ENCODE results near the gene TUBB4B. TPM values are rescaled to one million over a fixed set of nuclear protein-coding genes. Genes with fewer than 3 reads are reported as not detected.

The TUBB4B gene
- total RNA-seq, 1 donor from 2014 or later, result 132 TPM

DNA sequence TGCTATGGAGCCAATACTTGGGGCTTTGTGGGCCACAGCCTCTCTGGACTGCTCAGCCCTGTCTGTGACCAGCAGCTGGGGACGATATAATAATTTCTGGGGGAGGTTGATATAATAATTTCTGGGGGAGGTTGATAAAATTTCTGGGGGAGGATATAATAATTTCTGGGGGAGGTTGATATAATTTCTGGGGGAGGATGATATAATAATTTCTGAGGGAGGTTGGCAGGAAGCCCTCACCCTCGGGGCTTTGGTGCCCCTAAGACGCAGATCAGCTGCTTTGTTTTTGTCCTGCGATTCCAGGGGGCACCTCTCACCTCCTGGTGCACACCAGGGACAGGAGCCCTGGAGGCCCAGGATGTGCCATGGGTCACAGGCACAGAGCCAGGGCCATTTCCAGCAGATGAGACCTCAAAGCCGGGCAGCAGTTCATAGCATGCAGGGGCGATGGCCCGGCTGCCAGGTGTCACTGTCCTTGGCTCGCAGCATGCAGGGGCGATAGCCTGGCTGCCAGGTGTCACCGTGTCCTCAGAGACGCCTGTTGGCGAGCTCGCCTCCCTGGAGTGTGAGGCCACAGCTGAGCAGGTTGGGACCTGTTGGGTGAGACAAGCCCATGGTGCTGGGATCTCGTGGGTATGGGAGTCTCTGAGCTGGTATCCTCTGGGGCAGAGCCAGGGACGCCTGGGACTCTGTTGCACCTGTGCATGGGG is 32.7 kb downstream of the TUBB4B start:
- no peaks in the 10 kb centered on the region for H3K27me3 Mint-ChIP-seq (ENCODE audit: unreplicated experiment)
- H3K4me3 Mint-ChIP-seq (ENCODE audit: unreplicated experiment), result no peak overlapping the region
- no peaks in the 10 kb centered on the region for H3K9me3 Mint-ChIP-seq (ENCODE audit: unreplicated experiment)
- H3K4me1 Mint-ChIP-seq (ENCODE audit: unreplicated experiment), result peaks cover 33% of the 10 kb centered on the region
- H3K36me3 Mint-ChIP-seq (ENCODE audit: unreplicated experiment), result peaks cover 13% of the 10 kb centered on the region
- no peak for DNase-seq (ENCODE audit: extremely low spot score, unreplicated experiment)
- no peak for TF ChIP-seq CTCF (IDR thresholded peaks at IDR 0.05)
- no peak overlapping the region for H3K27ac Mint-ChIP-seq (ENCODE audit: unreplicated experiment)

DNA sequence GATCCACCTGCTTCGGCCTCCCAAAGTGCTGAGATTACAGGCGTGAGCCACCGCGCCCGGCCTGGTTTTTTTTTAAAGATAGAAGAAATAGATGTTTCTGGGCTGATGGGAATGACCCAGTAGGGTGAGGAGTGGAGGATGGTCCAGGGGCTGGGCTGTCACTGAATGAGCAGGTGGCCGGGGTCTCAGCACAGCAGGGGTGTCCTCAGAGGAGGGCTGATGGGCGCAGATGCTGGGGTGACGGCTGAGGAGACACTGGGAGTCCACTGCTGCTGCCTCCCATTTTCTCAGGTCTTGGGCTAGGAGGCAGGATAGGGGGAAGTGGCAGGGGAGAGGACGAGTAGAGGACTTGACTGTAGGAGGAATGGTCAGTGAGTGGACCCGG is 34.1 kb downstream of the TUBB4B start:
- Mint-ChIP-seq H3K27me3 (ENCODE audit: unreplicated experiment) (no peaks in the 10 kb centered on the region), H3K9me3 (ENCODE audit: unreplicated experiment) (no peaks in the 10 kb centered on the region), H3K4me1 (ENCODE audit: unreplicated experiment) (peaks cover 26% of the 10 kb centered on the region), H3K4me3 (ENCODE audit: unreplicated experiment) (no peak overlapping the region), H3K27ac (ENCODE audit: unreplicated experiment) (peak overlapping the region; percentile 64), H3K36me3 (ENCODE audit: unreplicated experiment) (peaks cover 5% of the 10 kb centered on the region)
- no peak for TF ChIP-seq CTCF (IDR thresholded peaks at IDR 0.05)
- DNase-seq (ENCODE audit: extremely low spot score, unreplicated experiment), result no peak

- no peak for DNase-seq (ENCODE audit: extremely low spot score, unreplicated experiment)
- Mint-ChIP-seq H3K27me3 (ENCODE audit: unreplicated experiment) (no peaks in the 10 kb centered on the region), H3K36me3 (ENCODE audit: unreplicated experiment) (peaks cover 5% of the 10 kb centered on the region), H3K27ac (ENCODE audit: unreplicated experiment) (peak overlapping the region; percentile 64), H3K9me3 (ENCODE audit: unreplicated experiment) (no peaks in the 10 kb centered on the region), H3K4me1 (ENCODE audit: unreplicated experiment) (peaks cover 26% of the 10 kb centered on the region), H3K4me3 (ENCODE audit: unreplicated experiment) (no peak overlapping the region)
- no peak for TF ChIP-seq CTCF (IDR thresholded peaks at IDR 0.05)
Observed at GRCh38 chr9:137275588-137276472, 34.7 kb downstream of the TUBB4B start.

DNA sequence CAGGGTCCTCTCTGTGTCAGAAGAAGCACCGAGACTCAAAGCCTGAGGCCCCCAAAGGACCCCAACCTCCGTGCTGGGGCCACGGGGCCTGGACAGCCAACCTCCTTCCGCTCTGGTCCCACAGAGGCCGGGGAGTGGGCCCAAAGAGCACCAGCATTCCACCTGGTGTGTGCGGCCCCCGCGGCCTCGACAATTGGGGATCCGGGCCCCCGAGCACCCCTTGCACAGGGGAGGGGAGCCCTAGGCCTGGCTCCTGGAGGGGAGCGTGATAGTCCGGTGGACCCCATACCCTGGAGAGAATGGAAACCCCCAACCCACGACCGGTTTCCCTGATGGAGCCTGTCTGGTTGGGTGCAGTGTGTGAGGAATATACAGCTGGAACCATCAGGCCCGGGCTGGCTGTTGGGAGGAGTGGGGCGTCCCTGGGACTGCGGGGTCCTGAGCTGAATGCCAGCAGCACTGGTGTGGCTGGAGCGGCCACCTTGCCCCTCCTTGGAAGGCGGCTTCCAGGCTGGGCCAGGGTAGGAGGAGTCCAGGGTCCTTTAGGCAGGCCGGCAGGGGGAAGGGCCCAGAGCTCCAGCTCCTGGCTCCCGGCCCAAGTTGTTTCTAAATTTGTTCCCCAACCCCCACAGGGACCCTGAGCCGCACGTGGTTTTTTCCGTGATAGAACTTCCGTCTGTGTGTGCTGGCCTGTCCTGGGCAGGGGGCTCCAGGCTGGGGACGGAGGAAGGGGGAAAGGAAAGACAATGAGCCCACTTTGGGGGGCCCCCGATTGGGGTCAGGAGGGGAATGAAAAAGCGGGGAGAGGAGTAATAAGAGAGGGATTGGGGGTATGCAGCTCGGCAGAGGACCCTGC is 35.6 kb downstream of the TUBB4B start:
- TF ChIP-seq CTCF (IDR thresholded peaks at IDR 0.05), result no peak
- H3K27me3 Mint-ChIP-seq (ENCODE audit: unreplicated experiment), result no peaks in the 10 kb centered on the region
- peak overlapping the region; percentile 53 for H3K4me3 Mint-ChIP-seq (ENCODE audit: unreplicated experiment)
- peaks cover 3% of the 10 kb centered on the region for H3K36me3 Mint-ChIP-seq (ENCODE audit: unreplicated experiment)
- H3K4me1 Mint-ChIP-seq (ENCODE audit: unreplicated experiment), result peaks cover 26% of the 10 kb centered on the region
- DNase-seq (ENCODE audit: extremely low spot score, unreplicated experiment), result no peak
- H3K27ac Mint-ChIP-seq (ENCODE audit: unreplicated experiment), result peak overlapping the region; percentile 92
- H3K9me3 Mint-ChIP-seq (ENCODE audit: unreplicated experiment), result no peaks in the 10 kb centered on the region
